ENCODE results near the gene NCAN. TPM values are rescaled to one million over a fixed set of nuclear protein-coding genes. Genes with fewer than 3 reads are reported as not detected.

Gene NCAN
- polyA plus RNA-seq, 3 donors: 0.01 to 0.07 (median 0.03) TPM

GRCh38 chr19:19279062-19279612, 67.4 kb downstream of the NCAN start:
- no peak for DNase-seq (ENCODE audit: low read depth in 3 of 3, low spot score in 2 of 3)

GRCh38 chr19:19279853-19280252, 68.1 kb downstream of the NCAN start:
- DNase-seq (ENCODE audit: low read depth in 3 of 3, low spot score in 2 of 3): no peak

GRCh38 chr19:19280561-19280960, 68.8 kb downstream of the NCAN start:
- no peak for DNase-seq (ENCODE audit: low read depth in 3 of 3, low spot score in 2 of 3)

- no peak for DNase-seq (ENCODE audit: low read depth in 3 of 3, low spot score in 2 of 3)
Measured at GRCh38 chr19:19285686-19286085, 73.9 kb downstream of the NCAN start.

GRCh38 chr19:19292607-19293006, 80.8 kb downstream of the NCAN start:
- DNase-seq (ENCODE audit: low read depth in 3 of 3, low spot score in 2 of 3): no peak

GRCh38 chr19:19294914-19295313, 83.2 kb downstream of the NCAN start:
- no peak for DNase-seq (ENCODE audit: low read depth in 3 of 3, low spot score in 2 of 3)

GRCh38 chr19:19296953-19297689, 85.4 kb downstream of the NCAN start:
- DNase-seq (ENCODE audit: low read depth in 3 of 3, low spot score in 2 of 3): no peak

GRCh38 chr19:19297759-19298158, 86.0 kb downstream of the NCAN start:
- DNase-seq (ENCODE audit: low read depth in 3 of 3, low spot score in 2 of 3): no peak

GRCh38 chr19:19300613-19301012, 88.9 kb downstream of the NCAN start:
- no peak for DNase-seq (ENCODE audit: low read depth in 3 of 3, low spot score in 2 of 3)

Other genes starting within 250 kb of the NCAN start
- gene SUGP2, start 178.4 kb upstream of the NCAN start, polyA plus RNA-seq (ENCODE audit: insufficient read length in 3 of 3): 10 to 100 TPM; 69.2 to 74.4 (median 71.5) TPM
- 10 to 100 TPM; 32.4 to 36.8 (median 34.9) TPM for gene ARMC6, start 178.4 kb upstream of the NCAN start, polyA plus RNA-seq (ENCODE audit: insufficient read length in 3 of 3)
- gene SLC25A42, start 148.0 kb upstream of the NCAN start, polyA plus RNA-seq (ENCODE audit: insufficient read length in 3 of 3): 10 to 100 TPM; 13.0 to 19.2 (median 16.2) TPM
- gene TMEM161A, start 73.5 kb upstream of the NCAN start, polyA plus RNA-seq (ENCODE audit: insufficient read length in 3 of 3): 10 to 100 TPM; 25.7 to 29.2 (median 28.6) TPM
- 1 to 10 TPM; 1.0 to 1.1 (median 1.1) TPM for gene MEF2B, start 41.7 kb upstream of the NCAN start, polyA plus RNA-seq (ENCODE audit: insufficient read length in 3 of 3)
- gene BORCS8, start 19.8 kb upstream of the NCAN start, polyA plus RNA-seq (ENCODE audit: insufficient read length in 3 of 3): 10 to 100 TPM; 13.1 to 14.9 (median 13.2) TPM
- 10 to 100 TPM; 51.7 to 68.5 (median 57.1) TPM for gene RFXANK, start 19.7 kb upstream of the NCAN start, polyA plus RNA-seq (ENCODE audit: insufficient read length in 3 of 3)
- gene NR2C2AP, start 8.5 kb upstream of the NCAN start, polyA plus RNA-seq (ENCODE audit: insufficient read length in 3 of 3): 10 to 100 TPM; 13.6 to 14.8 (median 13.8) TPM
- 1 to 10 TPM; 2.1 to 2.8 (median 2.4) TPM for gene TM6SF2, start 61.3 kb downstream of the NCAN start, polyA plus RNA-seq (ENCODE audit: insufficient read length in 3 of 3)
- 10 to 100 TPM; 50.3 to 56.4 (median 52.2) TPM for gene SUGP1, start 108.6 kb downstream of the NCAN start, polyA plus RNA-seq (ENCODE audit: insufficient read length in 3 of 3)
- gene MAU2, start 108.9 kb downstream of the NCAN start, polyA plus RNA-seq (ENCODE audit: insufficient read length in 3 of 3): 10 to 100 TPM; 36.6 to 41.3 (median 38.6) TPM
- gene GATAD2A, start 193.7 kb downstream of the NCAN start, polyA plus RNA-seq (ENCODE audit: insufficient read length in 3 of 3): 10 to 100 TPM; 37.3 to 49.0 (median 39.0) TPM

Data from right renal cortex interstitium (tissue), 3 donors.